ENCODE data around the gene POLR3A.

GRCh38 chr10:78004215-78005026 lies 24.9 kb downstream of the POLR3A start:
- TF ChIP-seq CTCF (IDR thresholded peaks at IDR 0.05; ENCODE audit: poor library complexity, severe bottlenecking) (peak; percentile 66), POLR2AphosphoS5 (IDR thresholded peaks at IDR 0.05) (no peak), REST (IDR thresholded peaks at IDR 0.05; ENCODE audit: borderline replicate concordance) (no peak), EZH2 (IDR thresholded peaks at IDR 0.05; ENCODE audit: borderline replicate concordance, insufficient read depth, low read length, poor library complexity, severe bottlenecking) (no peak), MXI1 (conservative IDR thresholded peaks at IDR 0.05; ENCODE audit: poor library complexity, severe bottlenecking) (no peak), RAD21 (conservative IDR thresholded peaks at IDR 0.05) (peak; percentile 77)

Measured in neural cell (in vitro differentiated cells).